NT2/D1 (cell line): Measurements from ENCODE around the gene HOTAIR.

Experiments used
- DNase-seq: peaks from one replicate; pipeline ENCODE4 v3.0.0-alpha.2; 2011; ENCODE audit warnings: low read depth, low spot score
- H3K27me3 ChIP-seq: 2 replicates; pipeline ENCODE4 v1.6.0; 2011; ENCODE audit warnings: mild to moderate bottlenecking; ENCODE audit not compliant: insufficient read length, insufficient read depth
- H3K36me3 ChIP-seq: 2 replicates; pipeline ENCODE4 v1.6.1; 2011; ENCODE audit warnings: mild to moderate bottlenecking, low read length, mixed read lengths; ENCODE audit not compliant: insufficient read depth, insufficient read length
- H3K4me1 ChIP-seq: 2 replicates; pipeline ENCODE4 v1.5.1; 2011; ENCODE audit not compliant: insufficient read depth, insufficient read length
- H3K4me3 ChIP-seq: 2 replicates; pipeline ENCODE4 v1.5.1; 2011; ENCODE audit warnings: low read depth; ENCODE audit not compliant: insufficient read length
- H3K9ac ChIP-seq: 2 replicates; pipeline ENCODE4 v1.6.0; 2011; ENCODE audit warnings: low read depth; ENCODE audit not compliant: insufficient read length
- H3K9me3 ChIP-seq: 2 replicates; pipeline ENCODE4 v1.5.1; 2011; ENCODE audit warnings: mild to moderate bottlenecking, low read length; ENCODE audit not compliant: insufficient read depth
- SUZ12 ChIP-seq: IDR thresholded peaks from 2 replicates; pipeline ENCODE4 v1.6.1; 2011; ENCODE audit not compliant: insufficient read length, insufficient read depth; ENCODE audit errors: extremely low read depth
- YY1 ChIP-seq: IDR thresholded peaks from 2 replicates; pipeline ENCODE4 v1.6.1; 2011; ENCODE audit not compliant: insufficient read length, insufficient read depth
- ZNF274 ChIP-seq: IDR thresholded peaks from 2 replicates; pipeline ENCODE4 v1.6.1; 2011; ENCODE audit warnings: mild to moderate bottlenecking, low read depth, low read length

HOTAIR gene

GRCh38 chr12:54004841-54005530 lies 30.2 kb upstream of the HOTAIR start:
- Histone ChIP-seq H3K4me3 (no peak overlapping the region), H3K27me3 (peaks cover 97% of the 10 kb centered on the region), H3K36me3 (no peaks in the 10 kb centered on the region), H3K9me3 (no peaks in the 10 kb centered on the region), H3K9ac (peak overlapping the region; percentile 43), H3K4me1 (peaks cover 11% of the 10 kb centered on the region)
- TF ChIP-seq SUZ12 (peak; percentile 48), YY1 (no peak), ZNF274 (no peak)
- DNase-seq = no peak

DNA sequence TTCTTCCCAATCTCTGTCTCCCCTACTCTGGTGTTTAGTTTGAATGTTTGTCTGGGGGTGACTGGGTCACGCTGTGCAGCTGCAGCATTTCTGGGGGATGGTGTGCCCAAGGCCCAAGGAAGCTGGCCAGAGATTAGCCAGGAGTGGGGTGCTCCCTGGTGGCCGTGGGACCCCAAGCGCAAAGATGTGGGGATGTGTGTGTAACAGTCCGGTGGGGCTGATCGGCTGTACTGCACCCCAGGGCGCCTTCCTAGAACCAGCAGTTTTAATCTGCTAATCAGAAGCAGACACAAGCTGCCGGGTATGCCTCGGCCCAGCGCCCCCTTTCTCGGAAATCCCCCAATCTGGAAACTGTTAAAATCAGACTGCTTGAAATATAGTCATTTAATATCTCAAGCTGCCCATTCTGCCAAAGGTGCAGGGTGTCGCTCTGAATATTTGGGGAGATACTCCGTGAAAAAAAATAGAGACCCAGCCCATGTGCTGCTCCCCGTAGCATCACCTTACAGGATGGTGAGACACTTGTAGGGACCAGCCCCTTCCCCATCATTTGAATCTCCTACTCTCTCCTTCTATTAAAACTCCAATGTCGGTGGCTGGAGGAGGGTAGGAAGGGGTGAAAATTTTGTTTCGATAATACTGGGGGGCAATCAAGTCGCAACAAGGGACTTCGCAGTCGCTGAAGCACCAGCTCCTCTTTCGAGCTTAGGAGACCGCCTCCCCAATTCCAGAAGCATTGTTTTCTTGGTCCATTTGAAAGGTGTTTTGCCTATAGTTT lies 29.5 kb upstream of the HOTAIR start:
- H3K27me3 ChIP-seq = peaks cover 97% of the 10 kb centered on the region
- no peaks in the 10 kb centered on the region for H3K36me3 ChIP-seq
- H3K9ac ChIP-seq = no peak overlapping the region
- no peak for DNase-seq
- TF ChIP-seq YY1 (no peak), ZNF274 (no peak), SUZ12 (no peak)
- no peaks in the 10 kb centered on the region for H3K9me3 ChIP-seq
- H3K4me1 ChIP-seq = peaks cover 8% of the 10 kb centered on the region
- H3K4me3 ChIP-seq = no peak overlapping the region

DNA sequence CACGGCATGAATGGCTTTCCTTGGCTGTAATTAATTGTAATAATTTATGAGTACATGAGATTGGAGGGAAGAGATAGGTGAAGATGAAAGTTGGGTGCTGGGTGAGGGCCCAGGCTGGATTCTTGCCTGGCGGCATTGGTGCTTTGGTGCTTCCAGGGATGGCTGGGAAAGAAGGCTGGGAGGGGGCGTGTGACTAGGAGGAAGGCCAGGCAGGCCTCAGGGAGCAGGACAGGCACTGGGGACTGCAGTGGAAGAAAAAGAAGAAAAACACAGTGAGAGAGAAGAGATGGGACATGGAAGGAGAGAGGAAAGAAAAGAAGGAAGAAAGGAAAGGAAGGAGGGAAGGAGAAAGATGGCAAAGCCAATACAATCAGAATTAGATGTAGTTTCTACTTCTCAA lies 28.9 kb upstream of the HOTAIR start:
- Histone ChIP-seq H3K9ac (no peak overlapping the region), H3K4me3 (no peak overlapping the region), H3K9me3 (no peaks in the 10 kb centered on the region), H3K36me3 (no peaks in the 10 kb centered on the region), H3K27me3 (peaks cover 99% of the 10 kb centered on the region), H3K4me1 (peaks cover 8% of the 10 kb centered on the region)
- no peak for TF ChIP-seq SUZ12
- no peak for TF ChIP-seq ZNF274
- no peak for TF ChIP-seq YY1
- DNase-seq = no peak

- Histone ChIP-seq H3K27me3 (peaks cover 100% of the 10 kb centered on the region), H3K9me3 (no peaks in the 10 kb centered on the region), H3K4me3 (no peak overlapping the region), H3K9ac (no peak overlapping the region), H3K36me3 (no peaks in the 10 kb centered on the region), H3K4me1 (peaks cover 12% of the 10 kb centered on the region)
- no peak for DNase-seq
- TF ChIP-seq ZNF274 (no peak), SUZ12 (no peak), YY1 (no peak)
Observed at GRCh38 chr12:54002915-54003389, 28.2 kb upstream of the HOTAIR start.

GRCh38 chr12:54002278-54002914 lies 27.6 kb upstream of the HOTAIR start:
- no peak overlapping the region for H3K9ac ChIP-seq
- peaks cover 100% of the 10 kb centered on the region for H3K27me3 ChIP-seq
- TF ChIP-seq ZNF274 (no peak), SUZ12 (no peak), YY1 (no peak)
- DNase-seq = no peak
- H3K4me1 ChIP-seq = peaks cover 13% of the 10 kb centered on the region
- H3K9me3 ChIP-seq = no peaks in the 10 kb centered on the region
- no peaks in the 10 kb centered on the region for H3K36me3 ChIP-seq
- no peak overlapping the region for H3K4me3 ChIP-seq

GRCh38 chr12:54001283-54002187 lies 26.8 kb upstream of the HOTAIR start:
- Histone ChIP-seq H3K9ac (no peak overlapping the region), H3K4me1 (peaks cover 15% of the 10 kb centered on the region), H3K36me3 (no peaks in the 10 kb centered on the region), H3K27me3 (peaks cover 100% of the 10 kb centered on the region), H3K9me3 (no peaks in the 10 kb centered on the region), H3K4me3 (no peak overlapping the region)
- no peak for DNase-seq
- no peak for TF ChIP-seq SUZ12
- TF ChIP-seq ZNF274 = no peak
- TF ChIP-seq YY1 = no peak
